Endothelial cell (in vitro differentiated cells): Measurements from ENCODE around the gene COL25A1. TPM values are rescaled to one million over a fixed set of nuclear protein-coding genes. Genes with fewer than 3 reads are reported as not detected.
"Not testable (repeated sequence)": the region's sequence is repeated elsewhere in the genome, so short reads cannot be mapped to it uniquely, and the experiment has no call there.

Experiments
- DNase-seq: peaks from one replicate; pipeline ENCODE4 v3.0.0; 2021; ENCODE audit warnings: low spot score
- H3K27ac Mint-ChIP-seq: one replicate; pipeline ENCODE4 v1.8.0; 2021; ENCODE audit warnings: mixed read lengths, inconsistent platforms; ENCODE audit not compliant: unreplicated experiment
- H3K27me3 Mint-ChIP-seq: one replicate; pipeline ENCODE4 v1.8.0; 2021; ENCODE audit warnings: mild to moderate bottlenecking, moderate library complexity, mixed read lengths, inconsistent platforms; ENCODE audit not compliant: unreplicated experiment
- H3K36me3 Mint-ChIP-seq: one replicate; pipeline ENCODE4 v1.8.0; 2021; ENCODE audit warnings: mild to moderate bottlenecking, low read depth, mixed read lengths, inconsistent platforms; ENCODE audit not compliant: unreplicated experiment
- H3K4me1 Mint-ChIP-seq: one replicate; pipeline ENCODE4 v1.8.0; 2021; ENCODE audit warnings: mild to moderate bottlenecking, mixed read lengths, inconsistent platforms; ENCODE audit not compliant: unreplicated experiment
- H3K4me3 Mint-ChIP-seq: one replicate; pipeline ENCODE4 v1.8.0; 2021; ENCODE audit warnings: mild to moderate bottlenecking, mixed read lengths, inconsistent platforms; ENCODE audit not compliant: unreplicated experiment
- H3K9me3 Mint-ChIP-seq: one replicate; pipeline ENCODE4 v1.8.0; 2021; ENCODE audit warnings: mixed read lengths, inconsistent platforms; ENCODE audit not compliant: unreplicated experiment
- CTCF ChIP-seq: fragments of 200-600 bp; sonication (generic); IDR thresholded peaks from one replicate; pipeline ENCODE4 v1.5.0; 2021; ENCODE audit warnings: antibody characterized with exemption; ENCODE audit not compliant: unreplicated experiment
- total RNA-seq: library from RNA; stranded (reverse); fragmentation: NEBNext Ultra II Directional; extraction: Animal tissue kit (Norgen Biotek cat#: 25700); gene quantifications from one replicate; pipeline ENCODE4 v1.2.1, GENCODE V29; 2021; ENCODE audit not compliant: unreplicated experiment

COL25A1 gene
- total RNA-seq, 1 donor from 2014 or later, result 22.7 TPM

- DNase-seq, result no peak
- Mint-ChIP-seq H3K27ac (no peak overlapping the region), H3K4me3 (no peak overlapping the region), H3K36me3 (no peaks in the 10 kb centered on the region), H3K27me3 (peaks cover 3% of the 10 kb centered on the region), H3K9me3 (no peaks in the 10 kb centered on the region), H3K4me1 (no peaks in the 10 kb centered on the region)
- TF ChIP-seq CTCF, result no peak
These were observed 298.0 kb downstream of the COL25A1 start for GRCh38 chr4:109004418-109004817.

- Mint-ChIP-seq H3K27ac (no peak overlapping the region), H3K4me1 (no peaks in the 10 kb centered on the region)
- no peak for TF ChIP-seq CTCF
These were observed 298.5 kb downstream of the COL25A1 start for GRCh38 chr4:109003964-109004363.

GRCh38 chr4:108991551-108992328 lies 310.7 kb downstream of the COL25A1 start:
- TF ChIP-seq CTCF, result no peak
- no peak overlapping the region for H3K27ac Mint-ChIP-seq
- H3K4me1 Mint-ChIP-seq, result peaks cover 4% of the 10 kb centered on the region
- H3K4me3 Mint-ChIP-seq, result no peak overlapping the region
- no peak for DNase-seq
- peaks cover 3% of the 10 kb centered on the region for H3K27me3 Mint-ChIP-seq
- peaks cover 10% of the 10 kb centered on the region for H3K36me3 Mint-ChIP-seq
- H3K9me3 Mint-ChIP-seq, result peaks cover 6% of the 10 kb centered on the region

More at GRCh38 chr4:109003964-109004363, 298.5 kb downstream of the COL25A1 start:
- Mint-ChIP-seq H3K36me3 (no peaks in the 10 kb centered on the region), H3K27me3 (peaks cover 3% of the 10 kb centered on the region), H3K9me3 (no peaks in the 10 kb centered on the region), H3K4me3 (no peak overlapping the region)
- no peak for DNase-seq

DNA sequence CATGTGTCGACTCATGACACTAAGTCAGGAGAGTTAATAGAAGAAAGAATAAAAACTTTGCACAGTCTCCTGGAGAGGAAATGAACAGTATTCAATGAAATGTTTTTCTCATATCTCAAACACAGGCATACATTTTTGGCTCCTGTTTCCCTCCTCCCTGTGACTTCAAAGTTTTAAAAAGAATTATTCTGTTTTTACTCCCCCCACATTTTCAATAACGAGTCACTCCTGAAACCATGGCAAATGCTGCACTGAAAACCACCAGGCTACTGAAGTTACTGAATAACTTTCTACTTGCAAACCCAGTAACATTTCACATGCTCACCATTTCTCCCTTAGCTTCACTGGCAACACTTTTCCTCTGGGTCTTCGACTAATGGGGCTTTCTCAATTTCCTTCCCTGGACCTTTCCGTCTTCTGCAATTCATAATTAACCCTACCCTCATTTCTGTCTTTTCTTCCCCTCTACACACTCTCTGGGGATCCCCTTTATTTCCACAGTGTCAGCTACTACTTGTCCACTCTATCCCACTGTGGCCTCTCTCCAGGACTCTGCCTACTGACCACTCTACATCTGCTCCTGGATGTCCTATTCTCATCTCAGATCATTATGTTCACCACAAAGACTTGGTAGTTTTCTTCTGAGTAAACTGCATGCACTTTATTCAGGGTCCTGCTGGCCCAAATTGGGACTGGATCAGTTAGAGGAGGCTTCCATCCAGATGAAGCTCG lies 313.8 kb downstream of the COL25A1 start:
- Mint-ChIP-seq H3K27me3 (no peaks in the 10 kb centered on the region), H3K27ac (no peak overlapping the region), H3K4me1 (peaks cover 4% of the 10 kb centered on the region), H3K36me3 (peaks cover under 1% of the 10 kb centered on the region), H3K4me3 (no peak overlapping the region), H3K9me3 (no peaks in the 10 kb centered on the region)
- TF ChIP-seq CTCF, result no peak
- no peak for DNase-seq

GRCh38 chr4:108984495-108984894 lies 318.0 kb downstream of the COL25A1 start:
- H3K27ac Mint-ChIP-seq, H3K36me3 Mint-ChIP-seq, DNase-seq, H3K27me3 Mint-ChIP-seq, H3K4me3 Mint-ChIP-seq, H3K9me3 Mint-ChIP-seq, H3K4me1 Mint-ChIP-seq: not testable (repeated sequence)
